Measurements from ENCODE around the gene SLC28A1. TPM values are rescaled to one million over a fixed set of nuclear protein-coding genes. Genes with fewer than 3 reads are reported as not detected.

The SLC28A1 gene
- total RNA-seq, 3 donors from 2014 or later (not counting 1 experiment from before 2014, with no cell fraction given) = not detected

DNA sequence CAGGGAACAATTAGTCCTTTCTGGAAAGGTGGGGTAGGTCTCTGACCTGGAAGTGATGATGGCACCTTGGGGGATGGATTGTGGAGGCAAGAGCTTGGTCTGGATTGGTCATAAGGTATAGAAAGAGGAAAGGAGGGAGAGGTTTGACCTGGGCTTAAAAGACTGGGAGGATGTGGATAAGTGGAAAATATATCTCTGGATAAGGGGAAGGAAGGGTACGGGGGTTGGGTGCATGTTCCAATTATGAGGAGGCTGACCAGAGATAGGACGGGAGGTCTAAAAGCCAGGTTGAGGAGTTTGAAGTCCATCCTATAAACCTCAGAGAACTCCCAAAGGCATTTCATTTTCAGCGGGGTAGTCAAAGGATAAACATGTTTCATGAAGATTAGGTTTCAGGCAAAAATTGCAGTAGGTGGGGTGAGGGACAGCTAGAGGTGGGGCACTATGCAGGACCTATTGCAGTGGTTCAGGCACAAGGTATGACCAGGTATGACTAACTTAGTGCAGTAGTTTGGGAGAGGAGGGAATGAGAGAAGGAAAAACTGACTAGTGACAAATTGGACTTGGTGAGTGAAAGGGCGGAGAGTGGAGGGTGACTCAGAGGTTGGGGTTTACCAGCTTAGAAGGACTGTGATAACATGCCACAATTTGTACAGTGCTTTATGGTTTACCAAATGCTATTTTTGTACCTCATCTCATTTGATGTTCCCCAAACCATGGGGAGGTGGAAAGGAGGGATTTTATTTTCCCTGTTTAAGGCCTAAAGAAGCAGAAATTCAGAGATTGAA is 107.9 kb downstream of the SLC28A1 start:
- DNase-seq (no peak), ATAC-seq (peak; percentile 63 to 90 (median 83))
- peaks cover 28 to 48% of the 10 kb centered on the region in 2 donors for H3K4me1 Mint-ChIP-seq
- Histone ChIP-seq H3K4me1 (ENCODE audit: control insufficient read depth, insufficient read depth, low read length) (peaks cover 9% of the 10 kb centered on the region), H3K27ac (ENCODE audit: low read length) (no peak overlapping the region), H3K27me3 (ENCODE audit: control insufficient read depth, insufficient read depth, low read length) (no peaks in the 10 kb centered on the region), H3K4me3 (ENCODE audit: low read length) (no peak overlapping the region), H3K36me3 (ENCODE audit: control insufficient read depth, insufficient read depth, low read length) (no peaks in the 10 kb centered on the region), H3K9me3 (ENCODE audit: control insufficient read depth, insufficient read depth, low read length) (no peaks in the 10 kb centered on the region)
- no peak overlapping the region for H3K4me3 Mint-ChIP-seq
- H3K27me3 Mint-ChIP-seq (ENCODE audit: low read depth in 2 of 2) = no peaks in the 10 kb centered on the region
- WGBS (ENCODE audit: insufficient coverage) = 75% methylated on average over 4 of the region's 4 CpGs
- intact Hi-C loops (cut with micrococcal nuclease) = no loop called here
- no peaks in the 10 kb centered on the region for H3K9me3 Mint-ChIP-seq
- TF ChIP-seq, protein P1, sequence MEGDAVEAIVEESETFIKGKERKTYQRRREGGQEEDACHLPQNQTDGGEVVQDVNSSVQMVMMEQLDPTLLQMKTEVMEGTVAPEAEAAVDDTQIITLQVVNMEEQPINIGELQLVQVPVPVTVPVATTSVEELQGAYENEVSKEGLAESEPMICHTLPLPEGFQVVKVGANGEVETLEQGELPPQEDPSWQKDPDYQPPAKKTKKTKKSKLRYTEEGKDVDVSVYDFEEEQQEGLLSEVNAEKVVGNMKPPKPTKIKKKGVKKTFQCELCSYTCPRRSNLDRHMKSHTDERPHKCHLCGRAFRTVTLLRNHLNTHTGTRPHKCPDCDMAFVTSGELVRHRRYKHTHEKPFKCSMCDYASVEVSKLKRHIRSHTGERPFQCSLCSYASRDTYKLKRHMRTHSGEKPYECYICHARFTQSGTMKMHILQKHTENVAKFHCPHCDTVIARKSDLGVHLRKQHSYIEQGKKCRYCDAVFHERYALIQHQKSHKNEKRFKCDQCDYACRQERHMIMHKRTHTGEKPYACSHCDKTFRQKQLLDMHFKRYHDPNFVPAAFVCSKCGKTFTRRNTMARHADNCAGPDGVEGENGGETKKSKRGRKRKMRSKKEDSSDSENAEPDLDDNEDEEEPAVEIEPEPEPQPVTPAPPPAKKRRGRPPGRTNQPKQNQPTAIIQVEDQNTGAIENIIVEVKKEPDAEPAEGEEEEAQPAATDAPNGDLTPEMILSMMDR (IDR thresholded peaks at IDR 0.05) = no peak
- no peaks in the 10 kb centered on the region for H3K36me3 Mint-ChIP-seq
- H3K27ac Mint-ChIP-seq = peak overlapping the region in 1 of 2 donors; percentile 46

Other genes with a start within 250 kb of the SLC28A1 start
- 10 to 100 TPM; 19.2 to 26.7 (median 19.7) TPM for gene WDR73, start 230.4 kb upstream of the SLC28A1 start, total RNA-seq
- gene NMB, start 226.5 kb upstream of the SLC28A1 start, total RNA-seq = 1 to 10 TPM; 3.8 to 6.4 (median 5.1) TPM
- 10 to 100 TPM; 78.7 to 89.3 (median 81.8) TPM for gene SEC11A, start 168.5 kb upstream of the SLC28A1 start, total RNA-seq
- gene ZNF592, start 136.1 kb upstream of the SLC28A1 start, total RNA-seq = 10 to 100 TPM; 38.0 to 43.8 (median 39.1) TPM
- 1 to 10 TPM in 1 of 3 donors, under 1 TPM in 2; 0.35 to 1.1 (median 0.63) TPM for gene ALPK3, start 67.3 kb upstream of the SLC28A1 start, total RNA-seq
- 10 to 100 TPM; 21.0 to 24.2 (median 23.8) TPM for gene PDE8A, start 97.2 kb downstream of the SLC28A1 start, total RNA-seq